NCI-H1436 treated with DMSO at 0.1 percent for 48 hours (cell line): ENCODE measurements around the gene BFAR.
"Not testable (repeated sequence)": the region's sequence is repeated elsewhere in the genome, so short reads cannot be mapped to it uniquely, and the experiment has no call there.

Experiments used
- DNase-seq: peaks from one replicate; lab custom pipeline; 2025; lab: John Stamatoyannopoulos, UW

Gene BFAR

DNA sequence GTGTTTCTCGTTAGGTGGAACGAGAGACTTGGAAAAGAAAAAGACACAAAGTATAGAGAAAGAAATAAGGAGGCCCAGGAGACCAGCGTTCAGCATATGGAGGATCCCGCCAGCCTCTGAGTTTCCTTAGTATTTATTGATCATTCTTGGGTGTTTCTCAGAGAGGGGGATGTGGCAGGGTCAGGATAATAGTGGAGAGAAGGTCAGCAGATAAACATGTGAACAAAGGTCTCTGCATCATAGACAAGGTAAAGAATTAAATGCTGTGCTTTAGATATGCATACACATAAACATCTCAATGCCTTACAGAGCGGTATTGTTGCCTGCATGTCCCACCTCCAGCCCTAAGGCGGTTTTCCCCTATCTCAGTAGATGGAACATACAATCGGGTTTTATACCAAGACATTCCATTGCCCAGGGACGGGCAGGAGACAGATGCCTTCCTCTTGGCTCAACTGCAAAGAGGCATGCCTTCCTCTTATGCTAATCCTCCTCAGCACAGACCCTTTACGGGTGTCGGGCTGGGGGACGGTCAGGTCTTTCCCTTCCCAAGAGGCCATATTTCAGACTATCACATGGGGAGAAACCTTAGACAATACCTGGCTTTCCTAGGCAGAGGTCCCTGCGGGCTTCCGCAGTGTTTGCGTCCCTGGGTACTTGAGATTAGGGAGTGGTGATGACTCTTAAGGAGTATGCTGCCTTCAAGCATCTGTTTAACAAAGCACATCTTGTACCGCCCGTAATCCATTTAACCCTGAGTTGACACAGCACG lies 3.6 kb downstream of the BFAR start:
- DNase-seq = not testable (repeated sequence)

DNA sequence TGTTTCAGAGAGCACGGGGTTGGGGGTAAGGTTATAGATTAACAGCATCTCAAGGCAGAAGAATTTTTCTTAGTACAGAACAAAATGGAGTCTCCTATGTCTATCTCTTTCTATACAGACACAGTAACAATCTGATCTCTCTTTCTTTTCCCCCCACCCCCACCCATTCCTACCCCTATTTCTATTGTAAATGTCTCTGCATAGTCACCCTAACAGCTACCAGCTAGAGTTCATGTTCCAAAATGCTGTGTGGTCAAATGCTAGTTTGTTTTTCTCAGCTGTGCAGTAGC lies 4.1 kb downstream of the BFAR start:
- not testable (repeated sequence) for DNase-seq

DNA sequence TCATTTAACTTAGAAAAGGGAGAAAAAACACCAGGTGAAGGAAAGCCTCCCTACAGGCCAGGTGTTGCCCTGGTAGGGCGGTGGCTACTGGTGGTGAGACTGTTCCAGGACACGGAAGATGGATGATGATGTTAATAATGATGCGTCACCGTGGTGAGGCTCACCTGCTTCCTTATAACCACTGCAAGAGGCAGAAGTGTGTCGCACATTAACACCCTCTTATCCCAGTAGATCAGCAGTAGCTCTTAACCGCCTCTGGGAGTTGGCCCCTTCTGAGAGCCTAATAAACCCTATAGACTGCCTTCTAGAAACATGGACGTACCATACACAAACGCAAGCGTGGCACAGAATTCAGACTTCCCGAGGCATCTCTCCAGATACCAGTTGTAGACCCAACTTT lies 7.8 kb downstream of the BFAR start:
- DNase-seq = no peak

DNA sequence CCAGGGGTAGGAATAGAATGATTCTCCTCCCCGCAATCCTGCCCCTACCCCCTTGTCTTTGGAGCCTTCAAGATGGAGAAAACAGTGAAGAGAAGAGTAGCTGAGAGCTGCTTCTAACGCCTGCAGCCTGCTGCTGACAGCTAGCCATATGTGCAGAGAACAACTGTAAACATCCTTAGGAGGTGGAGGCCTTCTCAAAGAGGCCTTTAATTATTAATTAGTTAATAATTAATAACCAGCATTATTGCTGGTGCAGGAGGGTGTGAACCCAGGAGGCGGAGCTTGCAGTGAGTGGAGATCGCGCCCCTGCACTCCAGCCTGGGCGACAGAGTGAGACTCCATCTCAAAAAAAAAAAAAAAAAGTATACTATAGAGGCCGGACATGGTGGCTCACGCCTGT lies 8.5 kb downstream of the BFAR start:
- DNase-seq = no peak

DNA sequence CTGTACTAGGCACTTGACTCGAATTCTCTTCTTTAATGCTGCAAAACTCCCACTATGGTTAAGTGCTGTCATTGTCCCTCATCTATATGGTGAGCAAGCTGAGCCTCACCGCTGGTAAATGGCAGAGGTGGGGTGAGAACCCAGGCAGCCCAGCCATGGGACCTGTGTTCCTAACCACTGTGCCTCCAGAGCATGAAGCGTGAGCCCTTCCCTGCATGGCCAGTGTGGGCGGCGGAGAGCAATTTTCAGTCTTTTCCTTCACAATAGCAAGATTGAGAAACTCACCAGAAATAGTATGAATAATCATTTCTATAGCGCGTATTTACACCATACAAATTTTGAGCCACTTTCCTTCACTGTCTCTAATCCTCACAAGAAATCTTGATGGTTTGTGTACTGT lies 9.2 kb downstream of the BFAR start:
- no peak for DNase-seq

DNA sequence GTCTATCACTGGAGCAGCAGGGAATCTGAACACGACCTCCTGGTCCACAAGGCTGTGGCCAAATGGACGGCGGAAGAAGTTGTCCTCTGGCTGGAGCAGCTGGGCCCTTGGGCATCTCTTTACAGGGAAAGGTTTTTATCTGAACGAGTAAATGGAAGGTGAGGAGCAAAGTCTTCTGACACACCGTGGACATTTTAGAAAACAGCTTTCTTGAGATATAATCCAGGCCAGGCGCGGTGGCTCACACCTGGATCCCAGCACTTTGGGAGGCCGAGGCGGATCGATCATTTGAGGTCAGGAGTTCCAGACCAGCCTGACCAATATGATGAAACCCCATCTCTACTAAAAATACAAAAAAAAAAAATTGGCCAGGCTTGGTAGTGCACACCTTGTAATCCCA lies 17.1 kb downstream of the BFAR start:
- no peak for DNase-seq

DNA sequence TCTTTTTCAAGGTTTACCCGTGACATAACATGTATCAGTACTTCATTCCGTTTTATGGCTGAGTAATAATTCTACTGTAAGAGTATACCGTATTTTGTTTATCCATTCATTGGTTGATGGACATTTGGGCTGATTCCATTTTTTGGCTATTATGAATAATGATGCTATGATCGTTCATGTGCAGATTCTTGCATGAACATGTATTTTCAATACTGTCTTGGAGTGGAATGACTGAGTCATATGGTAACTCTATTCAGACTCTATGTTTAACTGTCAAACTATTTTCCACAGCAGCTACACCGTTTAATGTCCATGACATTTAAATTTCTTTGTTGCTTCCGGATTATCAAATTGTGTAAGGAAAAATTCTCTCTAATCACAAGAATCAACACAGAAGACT lies 17.9 kb downstream of the BFAR start:
- no peak for DNase-seq

DNA sequence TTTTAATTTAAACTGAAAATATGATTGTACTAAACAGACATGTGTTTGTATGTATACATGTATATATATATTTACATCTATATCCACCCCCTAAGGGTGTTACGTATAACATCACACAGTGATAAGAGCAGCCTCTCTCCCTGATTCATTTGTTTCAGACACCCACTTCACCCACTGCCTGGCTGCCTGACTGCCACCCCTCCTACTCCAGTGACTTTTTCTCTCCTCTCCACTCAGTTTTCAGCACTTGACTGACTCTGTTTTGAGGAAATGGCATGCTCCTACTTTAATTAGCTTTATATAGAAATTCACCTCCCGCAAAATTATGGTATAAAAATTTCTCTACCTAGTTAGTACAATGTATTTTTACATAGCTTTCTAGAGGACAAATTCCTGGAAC lies 20.0 kb downstream of the BFAR start:
- no peak for DNase-seq

DNA sequence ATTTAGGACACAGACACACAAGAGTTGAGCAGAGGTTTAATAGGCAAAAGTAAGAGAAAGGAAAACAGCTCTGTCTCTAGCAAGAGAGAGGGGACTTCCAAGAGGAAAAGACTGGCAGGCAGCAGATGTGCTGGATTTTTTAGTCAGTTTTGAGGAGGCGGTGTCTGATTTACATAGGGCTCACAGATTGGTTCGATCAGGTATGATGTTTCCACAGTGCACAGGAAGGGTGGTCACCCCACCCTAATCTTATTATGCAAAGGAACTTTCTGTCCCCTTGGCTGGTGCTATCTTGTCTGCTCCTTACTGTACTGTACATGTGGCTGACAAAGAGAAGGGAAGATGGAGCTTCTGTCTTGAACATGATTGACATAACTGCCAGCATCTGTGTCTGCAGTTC lies 25.3 kb downstream of the BFAR start:
- no peak for DNase-seq

DNA sequence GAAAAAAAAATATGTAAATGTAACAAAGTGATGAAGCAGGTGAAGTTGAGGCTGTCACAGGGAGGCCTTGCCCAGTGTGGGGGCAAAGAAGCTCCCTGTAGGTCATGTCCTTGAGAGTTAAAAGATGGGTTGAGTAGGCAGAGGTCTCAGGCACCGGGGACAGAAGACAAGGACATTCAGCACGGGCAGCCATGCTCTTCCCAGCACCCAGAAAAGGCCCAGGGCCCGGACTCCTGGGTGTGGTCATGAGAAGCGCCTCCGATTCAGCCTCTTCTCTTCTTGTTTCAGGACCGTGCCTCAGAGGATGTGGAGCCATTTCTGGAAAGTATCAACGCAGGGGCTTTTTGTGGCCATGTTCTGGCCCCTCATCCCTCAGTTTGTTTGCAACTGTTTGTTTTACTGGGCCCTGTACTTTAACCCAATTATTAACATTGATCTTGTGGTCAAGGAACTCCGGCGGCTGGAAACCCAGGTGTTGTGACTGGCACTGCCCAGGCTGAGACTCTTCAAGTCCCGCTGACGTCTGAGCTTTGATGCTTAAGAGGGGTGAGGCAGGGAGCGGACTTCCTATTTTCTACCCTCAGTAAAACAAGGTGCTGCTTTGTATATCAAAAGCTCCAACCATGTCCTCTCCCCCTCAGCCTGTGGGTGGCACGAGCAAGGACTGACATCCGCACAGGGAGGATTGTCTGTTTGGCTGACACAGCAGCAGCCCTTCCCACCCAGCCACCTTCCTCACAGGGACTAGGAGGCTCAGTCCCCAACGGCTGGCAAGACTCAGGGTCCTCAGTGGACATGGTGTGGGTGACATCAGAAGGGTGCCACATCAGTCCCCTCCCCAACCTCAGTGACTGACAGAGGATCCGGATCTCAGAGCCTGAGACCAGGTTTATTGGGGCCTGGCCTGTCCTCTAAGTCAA lies 34.9 kb downstream of the BFAR start:
- no peak for DNase-seq

DNA sequence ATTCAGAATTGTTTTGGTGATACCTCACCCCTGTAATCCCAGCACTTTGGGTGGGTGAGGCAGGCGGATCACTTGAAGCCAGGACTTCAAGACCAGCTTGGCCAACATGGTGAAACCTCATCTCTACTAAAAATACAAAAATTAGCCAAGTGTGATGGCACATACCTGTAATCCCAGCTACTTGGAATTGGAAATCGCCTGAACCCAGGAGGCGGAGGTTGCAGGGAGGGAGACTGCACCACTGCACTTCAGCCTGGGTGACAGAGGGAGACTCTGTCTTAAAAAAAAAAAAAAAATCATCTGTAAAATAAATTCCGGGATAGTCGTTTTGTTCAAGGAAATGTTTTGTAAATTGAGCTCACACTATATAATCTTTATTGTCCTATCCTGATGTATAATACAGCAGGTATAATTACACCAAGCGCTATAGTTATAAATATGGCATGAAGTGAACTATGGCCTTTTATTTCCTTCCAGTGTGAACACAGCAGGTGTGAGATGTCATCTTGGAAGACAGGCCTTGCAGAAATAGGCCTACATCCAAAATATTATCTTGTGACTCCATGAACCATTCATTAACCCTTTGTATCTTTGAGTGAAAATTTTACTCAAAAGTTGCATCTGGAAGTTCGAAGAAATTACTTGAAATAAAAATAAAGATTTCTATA lies 35.9 kb downstream of the BFAR start:
- DNase-seq = no peak

DNA sequence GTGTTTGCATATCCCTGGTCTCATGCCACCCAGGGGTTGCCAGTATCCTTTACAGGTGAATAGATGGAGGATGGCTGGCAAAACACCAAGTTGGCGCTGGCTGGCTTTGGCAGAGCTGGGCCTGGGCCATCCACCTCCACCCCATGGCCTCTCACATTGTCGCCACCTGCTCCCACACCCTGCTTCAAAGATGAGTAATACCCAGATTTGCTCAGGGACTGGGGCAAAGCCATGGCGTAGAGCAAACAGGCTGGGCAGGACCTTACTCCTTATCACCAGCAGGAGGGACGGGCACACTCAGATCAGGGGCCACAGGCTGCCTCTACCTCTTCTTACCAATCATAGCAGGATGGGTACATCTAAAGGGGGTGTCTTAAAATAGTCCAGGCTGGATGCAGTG lies 37.0 kb downstream of the BFAR start:
- DNase-seq = no peak

DNA sequence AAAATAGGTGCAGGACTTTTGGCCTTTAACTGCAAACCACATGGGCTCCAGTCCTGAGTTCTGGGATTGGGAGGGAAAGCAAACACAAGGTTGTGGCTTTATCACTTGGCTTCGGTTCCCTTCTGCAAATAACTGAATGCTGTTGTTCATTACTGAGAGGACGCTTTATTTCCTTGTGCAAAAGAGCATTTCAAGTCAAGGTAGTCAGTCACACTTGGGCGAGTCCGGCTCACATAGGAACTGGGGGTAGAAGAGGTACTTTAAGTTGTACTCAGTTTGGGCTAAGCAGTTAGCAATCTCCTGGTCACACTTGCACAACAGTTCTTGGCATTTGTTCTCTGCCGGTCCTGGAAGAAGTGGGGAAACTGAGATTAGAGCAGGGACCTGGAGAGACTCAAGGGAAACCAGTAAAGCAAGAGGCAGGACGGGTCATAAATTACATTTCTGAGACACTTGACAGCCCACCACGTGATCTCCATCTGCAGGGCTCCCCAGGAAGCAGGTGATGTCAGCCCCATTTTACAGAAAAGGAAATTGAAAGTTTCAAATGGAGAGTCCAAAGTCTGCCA lies 39.7 kb downstream of the BFAR start:
- no peak for DNase-seq

DNA sequence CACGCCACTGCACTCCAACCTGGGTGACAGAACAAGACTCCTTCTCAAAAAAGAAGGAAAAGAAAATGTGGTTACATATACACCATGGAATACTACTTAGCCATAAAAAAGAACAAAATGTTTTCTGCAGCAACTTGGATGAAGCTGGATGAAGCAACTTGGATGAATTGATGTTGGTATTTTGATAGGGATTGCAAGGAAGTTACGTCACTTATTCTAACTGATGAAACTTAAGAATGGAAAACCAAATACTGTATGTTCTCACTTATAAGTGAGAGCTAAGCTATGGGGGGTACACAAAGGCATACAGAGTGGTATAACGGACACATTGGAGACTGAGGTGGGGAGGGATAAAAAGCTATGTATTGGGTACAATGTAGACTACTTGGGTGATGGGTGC lies 43.9 kb downstream of the BFAR start:
- no peak for DNase-seq

DNA sequence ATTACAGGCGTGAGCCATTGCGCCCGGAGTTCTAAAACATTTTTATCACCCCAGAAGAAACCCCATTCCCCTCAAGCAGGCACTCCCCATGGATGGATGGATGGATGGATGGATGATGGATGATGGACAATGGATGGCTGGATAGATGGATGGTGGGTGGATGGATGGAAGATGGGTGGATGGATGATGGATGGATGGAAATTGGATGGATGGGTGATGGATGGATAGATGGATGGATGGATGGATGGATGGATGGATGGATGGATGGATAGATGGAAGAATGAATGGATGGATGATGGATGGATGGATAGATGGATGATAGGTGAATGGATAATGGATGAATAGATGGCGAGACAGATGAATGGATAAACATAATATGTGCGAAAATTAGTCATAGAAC lies 44.9 kb downstream of the BFAR start:
- DNase-seq = no peak

DNA sequence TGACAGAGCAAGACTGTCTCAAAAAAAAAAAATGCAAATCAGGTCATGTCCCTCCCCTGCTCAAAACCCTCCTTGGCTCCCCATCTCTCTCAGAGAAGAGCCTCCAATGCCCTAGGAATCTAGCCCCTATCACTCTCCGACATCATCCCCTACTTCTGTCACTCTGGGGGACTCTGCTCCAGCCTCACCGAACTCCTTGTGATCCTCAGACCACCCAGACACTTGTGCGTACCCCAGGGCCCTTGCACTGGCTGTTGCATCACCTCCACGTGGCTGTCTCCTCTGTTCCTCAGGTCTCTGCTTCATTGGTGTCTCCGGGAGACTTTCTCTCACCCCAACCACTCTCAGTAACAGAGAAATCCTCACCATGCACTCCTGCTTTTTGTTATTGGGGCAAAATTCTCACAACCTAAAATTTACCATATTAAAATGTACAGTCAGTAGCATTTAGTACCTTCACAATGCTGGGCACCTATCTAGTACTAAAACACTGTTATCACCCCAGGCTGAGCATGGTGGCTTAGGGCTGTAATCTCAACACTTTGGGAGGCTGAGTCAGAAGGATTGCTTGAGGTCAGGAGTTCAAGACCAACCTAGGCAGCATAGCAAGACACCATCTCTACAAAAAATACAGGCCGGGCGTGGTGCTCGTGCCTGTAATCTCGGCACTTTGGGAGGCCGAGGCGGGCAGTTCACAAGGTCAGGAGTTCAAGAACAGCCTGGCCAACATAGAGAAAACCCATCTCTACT lies 46.2 kb downstream of the BFAR start:
- DNase-seq = no peak

DNA sequence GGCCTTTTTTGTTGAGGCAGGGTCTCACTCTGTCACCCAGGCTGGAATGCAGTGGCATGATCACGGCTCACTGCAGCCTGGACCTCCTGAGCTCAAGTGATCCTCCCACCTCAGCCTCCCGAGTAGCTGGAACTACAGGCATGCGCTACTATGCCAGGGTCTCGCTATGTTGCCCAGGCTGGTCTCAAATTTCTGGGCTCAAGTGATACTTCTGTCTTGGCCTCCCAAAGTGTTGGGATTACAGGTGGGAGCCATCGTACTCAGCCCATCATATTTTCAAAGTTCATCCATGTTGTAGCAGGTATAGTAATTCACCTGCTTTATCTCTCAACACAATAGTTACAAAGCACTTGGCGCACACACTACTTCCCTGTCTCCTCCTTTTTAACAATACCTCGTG lies 47.6 kb downstream of the BFAR start:
- not testable (repeated sequence) for DNase-seq

DNA sequence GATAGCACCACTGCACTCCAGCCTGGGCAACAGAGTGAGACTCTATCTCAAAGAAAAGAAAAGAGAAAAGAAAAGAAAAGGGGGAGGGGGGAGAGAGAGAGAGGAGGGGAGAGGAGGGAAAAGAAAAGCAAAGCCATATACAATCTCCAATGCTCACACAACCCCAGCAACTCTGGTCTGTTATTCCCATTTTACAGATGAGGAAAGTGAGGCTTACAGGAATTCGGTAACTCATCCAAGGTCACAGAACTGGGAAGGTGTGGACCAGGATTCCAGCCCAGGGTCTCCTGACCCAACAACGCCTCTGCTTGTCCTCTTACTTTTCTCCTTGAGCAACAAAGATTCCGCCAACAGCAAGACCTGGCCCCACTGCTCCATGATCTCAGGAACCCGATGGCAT lies 48.4 kb downstream of the BFAR start:
- no peak for DNase-seq

DNA sequence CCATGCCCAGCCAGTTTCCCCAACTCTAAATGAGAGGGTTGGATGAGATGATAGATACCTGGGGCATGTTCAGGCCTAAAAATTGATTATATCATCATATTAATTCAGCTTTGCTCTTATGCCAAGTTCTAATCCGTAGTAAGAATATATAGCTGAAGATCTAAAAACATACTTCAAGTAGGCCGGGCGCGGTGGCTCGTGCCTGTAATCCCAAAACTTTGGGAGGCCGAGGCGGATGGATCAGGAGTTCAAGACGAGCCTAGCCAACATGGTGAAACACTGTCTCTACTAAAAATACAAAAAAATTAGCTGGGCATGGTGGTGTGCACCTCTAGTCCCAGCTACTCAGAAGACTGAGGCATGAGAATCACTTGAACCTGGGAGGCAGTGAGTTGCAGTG lies 49.4 kb downstream of the BFAR start:
- no peak for DNase-seq

DNA sequence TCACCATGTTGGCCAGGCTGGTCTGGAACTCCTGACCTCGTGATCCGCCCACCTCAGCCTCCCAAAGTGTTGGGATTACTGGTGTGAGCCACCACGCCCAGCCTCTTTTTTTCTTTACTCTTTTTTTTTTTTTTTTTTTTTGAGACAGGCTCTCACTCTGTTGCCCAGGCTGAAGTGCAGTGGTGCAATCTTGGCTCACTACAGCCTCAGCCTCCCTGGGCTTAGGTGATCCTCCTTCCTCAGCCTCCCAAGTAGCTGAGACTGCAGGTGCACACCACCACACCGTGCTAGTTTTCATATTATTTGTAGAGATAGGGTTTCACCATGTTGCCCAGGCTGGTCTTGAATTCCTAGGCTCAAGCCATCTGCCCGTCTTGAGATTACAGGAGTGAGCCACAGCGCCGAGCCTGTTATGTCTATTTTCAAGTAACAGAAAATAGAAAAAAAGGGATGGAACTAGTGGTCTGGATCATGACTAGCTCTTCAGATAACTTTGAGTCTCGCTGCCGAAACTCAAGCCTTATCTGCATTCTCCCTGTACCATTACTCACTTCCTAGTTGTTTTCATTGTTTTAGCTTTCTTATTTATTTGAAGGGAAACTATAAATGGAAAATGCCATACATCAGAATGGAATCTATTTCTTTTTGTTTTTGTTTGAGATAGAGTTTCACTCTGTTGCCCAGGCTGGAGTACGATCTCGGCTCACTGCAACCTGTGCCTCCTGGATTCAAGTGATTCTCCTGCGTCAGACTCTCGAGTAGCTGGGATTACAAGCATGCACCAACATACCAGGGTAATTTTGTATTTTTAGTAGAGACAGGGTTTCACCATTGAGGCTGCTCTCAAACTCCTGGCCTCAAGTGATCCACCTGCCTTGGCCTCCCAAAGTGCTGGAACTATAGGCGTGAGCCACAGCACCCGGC lies 53.4 kb downstream of the BFAR start:
- DNase-seq = not testable (repeated sequence)

DNA sequence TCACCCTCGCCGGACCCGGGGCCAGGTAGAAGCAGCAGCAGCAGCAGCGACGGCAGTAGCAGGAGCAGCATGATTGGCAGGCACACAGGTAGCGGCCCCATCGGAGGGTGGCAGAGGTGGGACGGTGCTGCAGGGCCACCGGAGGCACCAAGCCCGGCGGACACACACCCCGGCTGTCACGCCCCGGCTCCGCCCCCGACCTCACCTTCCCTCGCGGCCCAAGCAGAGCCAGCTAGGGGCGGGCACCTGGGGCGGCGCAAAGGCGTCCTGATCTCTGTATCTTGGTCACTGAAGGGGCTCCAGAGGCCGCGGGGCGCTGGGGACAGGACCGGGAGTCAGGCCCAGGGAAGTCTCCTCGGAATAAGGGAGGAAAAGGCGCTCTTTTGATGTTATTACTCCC lies 61.4 kb downstream of the BFAR start, which contains the start of gene PLA2G10:
PLA2G10 (minus strand) TSS at position 180 of the 400 bp plus-strand sequence; CDS start at position 101, 79 bp downstream.
- not testable (repeated sequence) for DNase-seq
